Activated naive CD8-positive, alpha-beta T cell treated with anti-CD3 and anti-CD28 coated beads for 36 hours (primary cell): ENCODE results near the gene UMAD1. TPM values are rescaled to one million over a fixed set of nuclear protein-coding genes. Genes with fewer than 3 reads are reported as not detected.

Experiments
- DNase-seq: peaks from one replicate; pipeline ENCODE4 v3.0.0; 2021
- H3K27ac Mint-ChIP-seq: one replicate; pipeline ENCODE4 v1.8.0; 2022; ENCODE audit warnings: mild to moderate bottlenecking, moderate library complexity, mixed read lengths
- H3K27me3 Mint-ChIP-seq: one replicate; pipeline ENCODE4 v1.8.0; 2022; ENCODE audit warnings: mild to moderate bottlenecking, mixed read lengths
- H3K36me3 Mint-ChIP-seq: one replicate; pipeline ENCODE4 v1.8.0; 2021; ENCODE audit warnings: mild to moderate bottlenecking, mixed read lengths
- H3K4me1 Mint-ChIP-seq: one replicate; pipeline ENCODE4 v1.8.0; 2021; ENCODE audit warnings: mixed read lengths
- H3K4me3 Mint-ChIP-seq: one replicate; pipeline ENCODE4 v1.8.0; 2022; ENCODE audit warnings: mild to moderate bottlenecking, moderate library complexity, mixed read lengths
- H3K9me3 Mint-ChIP-seq: one replicate; pipeline ENCODE4 v1.8.0; 2022; ENCODE audit warnings: mixed read lengths
- total RNA-seq, 2 experiments: library from RNA; stranded (reverse); gene quantifications; one replicate each; pipeline ENCODE4 v1.2.3, GENCODE V29; 2021

UMAD1 gene
- total RNA-seq, 2 experiments from 2014 or later = 13.2 to 13.7 TPM

DNA sequence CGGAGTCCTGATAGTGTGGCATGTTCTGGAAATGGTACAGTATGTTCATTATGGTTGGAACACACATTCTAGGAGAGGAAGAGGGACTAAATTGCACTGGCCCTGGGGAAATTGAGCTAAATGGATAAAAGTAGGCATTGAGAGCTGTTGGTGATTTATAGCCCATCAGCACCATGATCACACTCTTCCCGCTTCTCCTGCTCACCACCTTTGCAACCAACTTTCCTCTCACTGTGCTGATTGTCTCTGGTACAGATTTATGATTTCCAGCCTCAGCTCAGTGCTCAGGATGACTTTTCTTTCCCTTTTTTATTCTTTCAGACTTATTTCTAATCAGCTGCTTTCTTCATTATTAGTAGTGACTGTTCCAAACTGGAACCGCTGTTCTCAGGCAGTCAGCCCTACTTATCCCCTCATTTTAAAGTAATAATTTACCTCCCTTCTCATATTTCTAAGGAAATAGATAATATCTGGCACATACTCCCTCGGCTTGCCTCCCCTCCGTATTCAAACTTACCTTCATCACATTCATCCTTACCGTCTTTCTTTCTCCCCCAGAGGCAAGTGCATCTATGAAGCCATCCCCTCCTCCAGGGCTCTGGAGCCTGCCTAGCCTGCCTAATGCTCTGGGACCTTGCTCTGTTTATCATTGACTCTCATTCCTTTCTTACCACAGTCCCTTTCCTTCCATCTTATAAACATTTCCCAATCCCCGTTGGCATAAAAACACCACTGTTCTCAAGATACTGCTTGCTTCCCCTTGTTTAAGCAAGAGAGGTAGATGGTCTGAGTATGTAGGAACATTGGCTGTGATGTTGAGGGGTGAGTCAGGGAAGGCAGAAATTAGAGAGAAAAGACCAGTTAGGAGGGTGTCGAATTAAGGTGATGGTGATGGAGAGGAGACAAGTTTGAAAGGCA, 129.4 kb downstream of the UMAD1 start:
- Mint-ChIP-seq H3K36me3 (no peaks in the 10 kb centered on the region), H3K4me3 (no peak overlapping the region), H3K27ac (no peak overlapping the region), H3K9me3 (no peaks in the 10 kb centered on the region), H3K4me1 (peaks cover 16% of the 10 kb centered on the region), H3K27me3 (no peaks in the 10 kb centered on the region)
- no peak for DNase-seq

DNA sequence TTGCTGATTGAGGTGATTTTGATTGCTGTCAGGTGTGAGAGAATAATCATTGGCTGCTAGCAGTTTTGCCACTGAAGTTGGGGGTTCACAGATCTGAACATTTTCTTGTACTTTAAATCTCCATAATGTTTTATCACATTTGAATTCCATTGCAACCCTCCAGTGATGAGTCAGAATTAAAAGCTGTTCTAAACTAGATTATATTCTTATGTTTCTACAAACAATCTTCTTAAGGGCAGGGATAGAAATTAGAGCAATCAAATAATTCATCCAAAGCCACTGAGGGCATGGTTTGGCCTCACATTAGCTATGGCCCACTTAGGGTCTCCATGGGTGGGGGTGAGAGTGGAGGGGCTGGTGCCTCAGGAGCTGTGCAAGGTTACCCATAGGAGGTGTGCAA, 130.9 kb downstream of the UMAD1 start:
- Mint-ChIP-seq H3K9me3 (no peaks in the 10 kb centered on the region), H3K27me3 (no peaks in the 10 kb centered on the region), H3K27ac (no peak overlapping the region), H3K36me3 (peaks cover 3% of the 10 kb centered on the region), H3K4me3 (no peak overlapping the region), H3K4me1 (peaks cover 14% of the 10 kb centered on the region)
- no peak for DNase-seq

DNA sequence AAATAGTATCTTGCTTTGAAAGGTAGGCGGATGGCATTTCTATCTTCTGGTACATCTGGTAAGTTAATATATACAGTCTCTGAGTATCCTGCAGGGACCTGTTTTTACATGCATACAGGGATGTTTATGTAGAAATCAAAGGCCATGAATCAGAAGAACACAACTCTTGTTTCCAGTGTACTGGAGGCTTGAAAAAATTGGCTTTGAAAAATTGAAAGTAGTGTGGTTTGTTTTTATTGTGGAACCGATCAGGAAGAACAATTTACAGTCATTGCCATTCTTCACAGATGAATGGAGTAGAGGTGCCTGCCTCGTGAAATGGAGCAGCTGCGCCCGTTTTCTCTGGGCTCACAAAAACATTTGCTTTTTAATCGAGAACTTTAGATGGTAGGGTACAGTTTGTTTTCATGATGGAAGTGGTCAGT, 131.9 kb downstream of the UMAD1 start:
- H3K36me3 Mint-ChIP-seq = peaks cover 3% of the 10 kb centered on the region
- peaks cover 14% of the 10 kb centered on the region for H3K4me1 Mint-ChIP-seq
- H3K27ac Mint-ChIP-seq = no peak overlapping the region
- H3K9me3 Mint-ChIP-seq = no peaks in the 10 kb centered on the region
- DNase-seq = no peak
- peak overlapping the region; percentile 66 for H3K4me3 Mint-ChIP-seq
- no peaks in the 10 kb centered on the region for H3K27me3 Mint-ChIP-seq

DNA sequence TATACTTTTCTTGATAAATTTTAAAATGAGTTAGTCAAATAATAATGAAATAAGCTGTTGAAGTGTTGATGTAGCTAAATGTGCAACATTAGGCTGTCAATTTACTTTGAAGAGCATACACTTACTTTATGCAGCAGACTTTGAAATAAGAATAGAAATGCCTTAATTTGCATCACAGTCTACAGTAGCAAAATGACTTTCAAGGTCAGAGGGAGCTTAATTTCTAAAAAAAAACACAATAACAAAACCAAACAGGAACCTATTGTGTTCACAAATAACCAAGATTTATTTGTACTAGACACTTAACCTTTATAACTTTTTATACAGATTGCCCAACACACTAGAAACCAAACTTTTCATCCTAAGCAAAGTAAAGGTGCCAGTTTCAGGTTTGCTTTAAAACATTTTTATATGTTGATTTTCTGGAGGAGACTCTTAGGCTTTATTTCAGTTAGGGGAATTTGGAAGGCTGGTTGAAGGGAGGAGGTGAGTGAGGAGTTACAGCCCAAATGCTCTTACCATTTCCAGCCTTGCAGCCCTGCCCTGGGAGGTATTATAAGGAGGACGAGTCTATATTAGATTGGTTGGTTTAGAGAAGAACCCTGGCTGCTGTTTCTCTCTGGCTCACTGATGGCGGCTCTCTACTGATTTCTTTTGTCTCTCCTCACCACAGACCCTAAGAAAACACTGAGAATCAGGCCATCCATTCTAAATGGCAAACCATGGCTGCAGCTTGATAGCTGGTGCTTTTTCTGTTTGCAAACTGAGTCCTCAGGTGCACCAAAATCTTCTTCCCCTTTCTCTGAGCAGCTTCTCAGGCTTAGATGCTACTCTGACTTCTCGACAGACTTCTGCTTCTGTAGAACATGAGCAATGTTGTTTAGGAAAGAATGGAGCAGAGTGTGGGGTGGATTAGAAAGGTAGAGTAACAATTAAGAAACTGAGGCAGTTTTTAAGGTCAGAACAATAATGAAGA, 133.1 kb downstream of the UMAD1 start:
- Mint-ChIP-seq H3K36me3 (peaks cover 3% of the 10 kb centered on the region), H3K27me3 (no peaks in the 10 kb centered on the region), H3K9me3 (no peaks in the 10 kb centered on the region), H3K4me3 (no peak overlapping the region), H3K4me1 (peaks cover 14% of the 10 kb centered on the region), H3K27ac (no peak overlapping the region)
- no peak for DNase-seq

DNA sequence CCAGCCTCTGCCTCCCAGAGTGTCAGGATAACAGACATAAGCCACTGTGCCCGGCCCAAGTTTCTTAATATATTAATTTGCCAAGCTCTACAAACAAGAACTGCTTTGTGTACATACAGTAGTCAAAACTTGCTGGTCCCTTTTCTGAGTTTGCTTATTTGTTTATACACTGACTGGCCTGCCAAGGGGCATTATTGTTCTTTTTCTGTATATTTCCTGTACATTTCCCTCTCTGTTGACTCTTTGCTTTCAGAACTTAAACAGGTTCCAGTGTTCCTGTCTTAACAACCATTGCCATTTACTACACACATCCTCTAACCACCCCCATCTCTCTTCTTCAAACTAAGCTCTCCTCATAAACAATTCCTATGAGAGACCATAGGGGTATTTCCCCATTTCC, 139.3 kb downstream of the UMAD1 start:
- Mint-ChIP-seq H3K9me3 (no peaks in the 10 kb centered on the region), H3K4me3 (no peak overlapping the region), H3K27ac (no peak overlapping the region), H3K27me3 (no peaks in the 10 kb centered on the region), H3K4me1 (peaks cover 8% of the 10 kb centered on the region), H3K36me3 (peaks cover 3% of the 10 kb centered on the region)
- no peak for DNase-seq

DNA sequence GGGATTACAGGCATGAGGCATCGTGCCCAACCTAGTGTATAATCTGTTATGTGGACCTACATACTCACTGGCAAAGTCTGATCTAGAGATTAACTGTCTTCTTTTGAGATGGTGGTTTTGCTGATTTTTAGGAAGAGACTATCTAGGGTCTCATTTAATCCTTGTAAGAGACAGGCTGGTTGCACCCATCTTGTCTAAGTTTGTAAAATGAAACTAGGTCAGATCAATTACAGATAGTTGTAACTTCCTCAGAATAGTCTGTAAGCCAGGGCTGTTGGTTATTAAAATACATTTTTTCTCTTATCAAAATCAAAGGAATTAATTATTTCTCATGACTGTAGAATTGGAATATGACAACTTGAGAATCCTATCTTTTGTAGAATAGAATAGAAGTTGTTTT, 142.4 kb downstream of the UMAD1 start:
- H3K4me3 Mint-ChIP-seq = no peak overlapping the region
- no peak overlapping the region for H3K27ac Mint-ChIP-seq
- peaks cover 9% of the 10 kb centered on the region for H3K4me1 Mint-ChIP-seq

DNA sequence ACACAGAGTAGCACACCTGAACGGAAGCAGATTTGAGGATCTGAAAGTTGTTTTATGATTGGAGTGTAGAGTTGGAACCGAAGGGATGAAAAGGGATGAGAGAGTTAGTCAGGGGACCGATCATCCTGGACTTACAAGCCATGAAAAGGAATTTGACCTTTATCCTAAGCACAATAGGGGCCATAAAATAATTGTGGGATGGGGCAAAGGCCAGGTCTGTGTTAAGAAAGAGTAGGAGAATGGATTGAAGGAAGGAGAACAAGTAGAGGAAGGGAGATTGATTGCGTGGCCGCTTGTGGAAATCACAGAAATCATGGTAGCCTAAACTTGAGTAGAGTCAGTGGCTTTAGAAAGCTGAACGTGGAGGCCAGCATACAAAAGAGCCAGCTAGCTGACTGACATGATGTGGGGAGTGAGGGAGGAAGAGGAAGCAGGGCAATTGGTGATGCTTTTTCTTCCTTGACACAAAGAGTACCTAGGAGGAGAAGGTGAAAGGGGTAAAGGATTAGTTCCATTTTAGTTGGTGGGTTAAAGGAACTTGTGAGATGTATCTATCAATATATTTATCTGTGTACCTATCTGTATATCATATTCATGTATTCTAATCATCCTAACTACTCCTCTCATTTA, 144.9 kb downstream of the UMAD1 start:
- Mint-ChIP-seq H3K27me3 (no peaks in the 10 kb centered on the region), H3K36me3 (peaks cover 2% of the 10 kb centered on the region), H3K27ac (no peak overlapping the region), H3K9me3 (no peaks in the 10 kb centered on the region), H3K4me3 (no peak overlapping the region), H3K4me1 (peaks cover 9% of the 10 kb centered on the region)
- no peak for DNase-seq

More for the DNA sequence above, 142.4 kb downstream of the UMAD1 start:
- Mint-ChIP-seq H3K36me3 (peaks cover 2% of the 10 kb centered on the region), H3K9me3 (no peaks in the 10 kb centered on the region), H3K27me3 (no peaks in the 10 kb centered on the region)
- DNase-seq = no peak

DNA sequence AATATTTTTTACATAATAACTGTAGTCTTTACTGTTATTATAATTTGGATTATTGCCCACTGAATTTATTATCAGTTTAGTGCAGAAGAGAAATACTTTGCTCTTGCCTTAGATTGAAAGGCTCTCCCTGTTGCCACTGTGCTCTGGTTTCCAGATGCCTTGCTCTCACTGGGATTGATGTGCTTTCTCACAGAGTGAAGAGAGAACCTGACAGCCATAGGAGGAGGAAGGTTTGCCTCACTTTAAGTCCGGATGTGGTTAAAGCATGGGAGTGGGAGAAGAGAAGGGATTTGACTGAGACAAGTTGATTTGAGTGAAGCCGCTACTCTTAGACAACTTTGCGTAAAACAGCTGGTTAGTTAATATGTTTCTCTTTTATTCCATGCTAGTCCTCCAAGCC, 146.0 kb downstream of the UMAD1 start:
- Mint-ChIP-seq H3K27me3 (no peaks in the 10 kb centered on the region), H3K9me3 (no peaks in the 10 kb centered on the region), H3K4me1 (peaks cover 9% of the 10 kb centered on the region), H3K4me3 (no peak overlapping the region), H3K27ac (no peak overlapping the region), H3K36me3 (peaks cover 4% of the 10 kb centered on the region)
- no peak for DNase-seq

DNA sequence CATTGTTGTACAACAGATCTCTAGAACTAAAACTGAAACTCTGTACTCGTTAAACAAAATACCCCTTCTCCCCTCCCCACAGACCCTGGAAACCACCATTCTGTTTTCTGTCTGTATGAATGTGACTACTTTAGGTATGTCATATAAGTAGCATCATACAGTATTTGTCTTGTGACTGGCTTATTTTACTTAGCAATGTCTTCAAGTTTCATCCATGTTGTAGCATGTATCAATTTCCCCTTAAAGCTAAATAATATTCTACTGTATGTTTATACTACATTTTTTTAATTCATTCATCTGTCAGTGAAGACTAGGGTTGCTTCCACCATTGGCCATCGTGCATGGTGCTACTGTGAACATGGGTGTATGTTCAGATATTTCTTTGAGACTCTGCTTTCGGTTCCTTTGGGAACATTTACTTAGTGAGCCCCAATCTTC, 149.0 kb downstream of the UMAD1 start:
- Mint-ChIP-seq H3K9me3 (no peaks in the 10 kb centered on the region), H3K4me3 (no peak overlapping the region), H3K27ac (no peak overlapping the region), H3K36me3 (peaks cover 20% of the 10 kb centered on the region), H3K4me1 (peaks cover 7% of the 10 kb centered on the region), H3K27me3 (no peaks in the 10 kb centered on the region)
- DNase-seq = no peak

DNA sequence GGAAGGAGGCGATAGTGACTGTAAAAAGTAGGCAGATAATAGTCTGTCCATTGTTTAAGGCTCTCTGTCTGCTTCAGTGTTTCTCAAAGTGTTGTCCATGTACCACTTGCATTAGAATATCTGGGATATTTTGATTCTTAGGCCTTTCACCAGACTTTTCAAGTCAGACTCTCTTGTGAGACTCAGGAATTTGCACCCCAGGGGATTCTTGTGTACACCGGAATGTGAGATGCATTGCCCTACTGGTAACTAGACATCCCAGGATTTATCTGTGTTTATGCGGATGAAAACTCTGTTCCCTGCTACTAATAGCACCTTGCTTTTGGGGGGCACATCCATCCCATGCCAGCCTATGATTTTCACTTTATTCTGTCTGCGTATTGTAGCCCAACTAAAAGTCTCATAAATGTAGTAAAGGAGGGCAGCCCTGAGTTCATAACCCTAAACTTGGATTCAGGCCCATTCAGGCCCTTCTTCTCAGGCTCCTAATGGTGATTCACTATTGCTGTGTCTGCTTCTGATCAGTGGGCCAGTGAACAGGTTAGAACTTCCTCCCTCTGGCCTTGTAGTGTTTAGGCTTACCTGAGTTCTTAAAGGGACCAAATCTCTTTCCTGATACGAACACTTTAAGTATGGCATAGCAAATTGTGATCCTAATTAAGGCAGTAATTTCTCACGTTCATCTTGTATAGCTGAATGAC, 149.6 kb downstream of the UMAD1 start:
- H3K27ac Mint-ChIP-seq = no peak overlapping the region

DNA sequence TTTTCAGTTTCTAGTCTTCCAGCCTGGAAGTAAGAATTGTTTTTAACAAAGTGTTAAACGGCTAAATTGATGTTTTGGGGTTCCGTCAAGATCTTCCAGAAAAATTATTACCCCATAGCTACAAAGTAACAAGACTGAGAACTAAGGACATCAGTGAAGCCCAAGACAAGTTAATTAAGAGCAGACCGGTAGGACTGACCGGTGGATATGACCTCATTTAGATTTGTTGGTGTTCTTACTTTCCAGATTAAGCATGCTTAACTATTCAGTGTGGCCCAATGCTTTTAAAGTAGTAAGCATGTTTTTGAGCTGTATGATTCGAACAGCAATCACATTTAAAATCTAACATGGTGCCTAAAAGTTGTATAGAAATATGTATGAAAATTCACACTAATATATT, 151.0 kb downstream of the UMAD1 start:
- Mint-ChIP-seq H3K27me3 (no peaks in the 10 kb centered on the region), H3K27ac (no peak overlapping the region), H3K9me3 (peaks cover 9% of the 10 kb centered on the region), H3K4me1 (peaks cover 7% of the 10 kb centered on the region), H3K36me3 (peaks cover 33% of the 10 kb centered on the region), H3K4me3 (no peak overlapping the region)
- DNase-seq = no peak

More for the DNA sequence above, 149.6 kb downstream of the UMAD1 start:
- no peak for DNase-seq
- no peak overlapping the region for H3K4me3 Mint-ChIP-seq
- H3K27me3 Mint-ChIP-seq = no peaks in the 10 kb centered on the region
- H3K36me3 Mint-ChIP-seq = peaks cover 22% of the 10 kb centered on the region
- peaks cover 7% of the 10 kb centered on the region for H3K4me1 Mint-ChIP-seq
- H3K9me3 Mint-ChIP-seq = no peaks in the 10 kb centered on the region

DNA sequence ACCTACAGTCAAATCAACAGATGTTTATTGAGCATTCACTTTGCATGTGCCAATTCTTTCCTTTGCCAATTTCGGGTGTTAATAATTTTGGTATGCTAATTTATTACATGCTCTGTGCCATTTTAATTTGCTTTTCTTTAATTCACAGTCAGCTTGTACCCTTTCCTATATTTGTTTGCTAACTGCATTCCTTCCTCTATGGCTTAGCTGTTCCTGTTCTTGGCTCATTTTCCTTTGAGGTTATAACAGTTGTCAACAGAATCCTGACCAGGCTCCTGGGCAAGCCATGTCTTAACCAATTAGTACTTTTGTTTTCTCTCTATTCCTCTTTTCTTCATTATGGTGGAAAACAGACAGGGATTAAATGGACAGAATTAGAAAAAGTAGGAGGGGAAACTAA, 151.5 kb downstream of the UMAD1 start:
- Mint-ChIP-seq H3K27me3 (no peaks in the 10 kb centered on the region), H3K9me3 (peaks cover 11% of the 10 kb centered on the region), H3K4me1 (peaks cover 7% of the 10 kb centered on the region), H3K27ac (no peak overlapping the region), H3K36me3 (peaks cover 37% of the 10 kb centered on the region), H3K4me3 (no peak overlapping the region)
- DNase-seq = no peak

DNA sequence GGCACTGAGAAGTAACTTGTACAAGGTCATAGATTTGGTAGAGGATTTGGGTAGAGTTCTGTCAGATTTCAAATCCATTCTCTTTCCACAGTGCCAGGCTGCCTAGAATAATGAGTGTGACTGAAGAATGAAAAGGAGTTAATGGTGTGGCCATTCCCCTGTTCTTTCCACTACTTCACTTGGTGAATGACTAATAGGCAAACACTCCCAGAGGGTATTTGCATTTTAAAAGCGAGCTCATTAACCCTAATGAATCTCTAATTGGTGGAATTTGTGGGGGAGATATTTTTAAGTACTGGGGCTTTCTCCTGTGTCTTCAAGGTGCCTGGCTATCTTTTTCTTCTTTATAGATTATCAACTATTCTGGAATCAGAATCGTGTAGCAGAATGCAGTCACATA, 152.7 kb downstream of the UMAD1 start:
- Mint-ChIP-seq H3K27me3 (no peaks in the 10 kb centered on the region), H3K27ac (no peak overlapping the region), H3K9me3 (peaks cover 14% of the 10 kb centered on the region), H3K4me3 (no peak overlapping the region), H3K4me1 (peaks cover 6% of the 10 kb centered on the region), H3K36me3 (peaks cover 45% of the 10 kb centered on the region)
- DNase-seq = no peak

DNA sequence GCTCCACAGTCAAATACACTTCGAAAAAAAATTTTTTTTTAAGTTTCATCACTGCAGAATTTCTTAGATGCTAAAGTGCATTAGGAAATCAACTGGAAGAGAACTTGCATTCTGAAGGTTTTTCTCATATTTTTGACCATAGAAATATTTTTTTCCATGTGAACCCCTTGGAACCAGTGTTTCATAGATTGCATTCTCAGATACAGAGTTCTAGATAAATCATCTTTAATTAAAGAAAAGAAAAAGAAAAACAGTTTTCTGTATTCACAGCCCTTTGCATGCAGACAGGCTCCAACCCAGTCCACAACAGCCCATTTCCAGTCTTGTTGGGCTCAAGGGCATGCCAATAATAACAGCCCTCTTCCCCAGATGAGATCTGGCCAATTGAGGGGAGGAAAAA, 153.4 kb downstream of the UMAD1 start:
- no peaks in the 10 kb centered on the region for H3K27me3 Mint-ChIP-seq
- H3K36me3 Mint-ChIP-seq = peaks cover 45% of the 10 kb centered on the region

More for the DNA sequence above, 153.4 kb downstream of the UMAD1 start:
- peaks cover 6% of the 10 kb centered on the region for H3K4me1 Mint-ChIP-seq
- no peak overlapping the region for H3K27ac Mint-ChIP-seq
- peaks cover 14% of the 10 kb centered on the region for H3K9me3 Mint-ChIP-seq
- no peak overlapping the region for H3K4me3 Mint-ChIP-seq
- DNase-seq = no peak
